Measurements from ENCODE around the gene CCDC124. TPM values are rescaled to one million over a fixed set of nuclear protein-coding genes. Genes with fewer than 3 reads are reported as not detected.

CCDC124 gene
- total RNA-seq, 1 donor from 2014 or later, result 122 TPM

DNA sequence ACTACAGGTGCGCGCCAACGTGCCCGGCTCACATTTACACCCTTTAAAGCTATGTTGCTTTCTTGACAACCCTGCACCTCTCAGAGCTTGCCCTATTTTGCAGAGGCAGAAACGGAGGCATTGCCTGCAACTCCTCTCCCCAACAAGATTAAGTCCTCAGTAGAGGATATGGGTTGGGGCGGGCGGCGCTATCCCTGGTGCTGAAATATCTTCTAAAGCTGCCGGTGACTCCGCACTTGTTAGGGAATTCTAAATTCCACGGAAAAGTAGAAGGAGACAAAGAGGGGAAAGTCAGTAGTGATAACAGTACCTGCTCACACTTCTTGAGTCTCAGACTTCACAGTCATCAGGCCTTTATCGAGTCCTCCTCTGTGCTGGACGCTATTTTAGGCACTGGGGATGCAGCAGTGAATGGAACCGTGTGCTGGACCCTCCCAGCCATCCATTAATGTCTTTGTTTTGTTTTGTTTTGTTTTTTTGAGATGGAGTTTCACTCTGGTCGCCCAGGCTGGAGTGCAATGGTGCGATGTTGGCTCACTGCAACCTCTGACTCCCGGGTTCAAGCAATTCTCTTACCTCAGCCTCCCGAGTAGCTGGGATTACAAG lies 43.1 kb upstream of the CCDC124 start:
- Mint-ChIP-seq H3K36me3 (ENCODE audit: low read depth) (no peaks in the 10 kb centered on the region), H3K4me1 (no peaks in the 10 kb centered on the region), H3K9me3 (no peaks in the 10 kb centered on the region), H3K27ac (ENCODE audit: unreplicated experiment) (no peak overlapping the region), H3K4me3 (no peak overlapping the region), H3K27me3 (ENCODE audit: low read depth) (peaks cover 41% of the 10 kb centered on the region)
- TF ChIP-seq, protein P1, sequence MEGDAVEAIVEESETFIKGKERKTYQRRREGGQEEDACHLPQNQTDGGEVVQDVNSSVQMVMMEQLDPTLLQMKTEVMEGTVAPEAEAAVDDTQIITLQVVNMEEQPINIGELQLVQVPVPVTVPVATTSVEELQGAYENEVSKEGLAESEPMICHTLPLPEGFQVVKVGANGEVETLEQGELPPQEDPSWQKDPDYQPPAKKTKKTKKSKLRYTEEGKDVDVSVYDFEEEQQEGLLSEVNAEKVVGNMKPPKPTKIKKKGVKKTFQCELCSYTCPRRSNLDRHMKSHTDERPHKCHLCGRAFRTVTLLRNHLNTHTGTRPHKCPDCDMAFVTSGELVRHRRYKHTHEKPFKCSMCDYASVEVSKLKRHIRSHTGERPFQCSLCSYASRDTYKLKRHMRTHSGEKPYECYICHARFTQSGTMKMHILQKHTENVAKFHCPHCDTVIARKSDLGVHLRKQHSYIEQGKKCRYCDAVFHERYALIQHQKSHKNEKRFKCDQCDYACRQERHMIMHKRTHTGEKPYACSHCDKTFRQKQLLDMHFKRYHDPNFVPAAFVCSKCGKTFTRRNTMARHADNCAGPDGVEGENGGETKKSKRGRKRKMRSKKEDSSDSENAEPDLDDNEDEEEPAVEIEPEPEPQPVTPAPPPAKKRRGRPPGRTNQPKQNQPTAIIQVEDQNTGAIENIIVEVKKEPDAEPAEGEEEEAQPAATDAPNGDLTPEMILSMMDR (conservative IDR thresholded peaks at IDR 0.05), result no peak
- DNase-seq (ENCODE audit: low read depth, low spot score), result peak; percentile 65

DNA sequence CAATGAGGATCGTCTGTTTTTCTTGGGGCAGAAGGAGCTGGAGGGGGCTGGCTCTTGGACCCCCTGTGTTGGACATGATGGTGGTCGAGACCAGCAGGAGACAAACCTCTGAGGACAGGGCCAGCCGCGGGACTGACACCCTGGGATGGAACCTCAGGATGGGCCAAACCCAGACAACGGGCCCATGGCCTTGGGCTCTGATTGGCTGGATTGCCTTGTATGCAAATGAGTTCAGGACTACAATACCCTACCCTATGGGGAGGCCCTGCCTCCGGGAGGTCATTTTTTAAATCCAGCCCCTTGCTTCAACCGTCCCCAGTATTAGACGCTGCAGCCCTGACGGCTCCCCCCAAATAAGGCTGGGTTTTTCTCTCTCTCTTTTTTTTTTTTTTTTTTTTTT lies 39.0 kb upstream of the CCDC124 start:
- no peak for DNase-seq (ENCODE audit: low read depth, low spot score)
- Mint-ChIP-seq H3K27me3 (ENCODE audit: low read depth) (peaks cover 49% of the 10 kb centered on the region), H3K27ac (ENCODE audit: unreplicated experiment) (no peak overlapping the region), H3K9me3 (no peaks in the 10 kb centered on the region), H3K36me3 (ENCODE audit: low read depth) (no peaks in the 10 kb centered on the region), H3K4me1 (no peaks in the 10 kb centered on the region), H3K4me3 (no peak overlapping the region)
- TF ChIP-seq, protein P1 (conservative IDR thresholded peaks at IDR 0.05), result no peak

DNA sequence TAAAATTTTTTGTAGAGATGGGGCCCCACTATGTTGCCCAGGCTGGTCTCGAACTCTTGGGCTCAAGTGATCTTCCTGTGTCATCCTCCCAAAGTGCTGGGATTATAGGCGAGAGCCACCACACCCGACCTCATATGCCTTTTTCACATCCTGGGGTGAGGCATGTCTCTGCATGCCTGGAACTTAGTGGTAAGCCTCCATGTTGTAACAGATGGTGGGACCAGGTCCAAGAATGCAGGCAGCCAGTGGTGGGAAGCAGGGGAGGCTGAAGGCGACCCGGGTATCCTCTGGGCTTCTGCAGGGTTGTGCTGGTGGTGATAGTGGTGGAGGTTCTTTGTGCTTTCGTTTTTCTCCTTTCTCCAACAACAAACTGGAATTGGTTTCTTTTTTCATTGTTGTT lies 30.1 kb upstream of the CCDC124 start:
- Mint-ChIP-seq H3K27ac (ENCODE audit: unreplicated experiment) (no peak overlapping the region), H3K36me3 (ENCODE audit: low read depth) (no peaks in the 10 kb centered on the region), H3K9me3 (no peaks in the 10 kb centered on the region), H3K4me1 (no peaks in the 10 kb centered on the region), H3K27me3 (ENCODE audit: low read depth) (peaks cover 34% of the 10 kb centered on the region), H3K4me3 (no peak overlapping the region)
- TF ChIP-seq, protein P1 (conservative IDR thresholded peaks at IDR 0.05), result no peak
- no peak for DNase-seq (ENCODE audit: low read depth, low spot score)

DNA sequence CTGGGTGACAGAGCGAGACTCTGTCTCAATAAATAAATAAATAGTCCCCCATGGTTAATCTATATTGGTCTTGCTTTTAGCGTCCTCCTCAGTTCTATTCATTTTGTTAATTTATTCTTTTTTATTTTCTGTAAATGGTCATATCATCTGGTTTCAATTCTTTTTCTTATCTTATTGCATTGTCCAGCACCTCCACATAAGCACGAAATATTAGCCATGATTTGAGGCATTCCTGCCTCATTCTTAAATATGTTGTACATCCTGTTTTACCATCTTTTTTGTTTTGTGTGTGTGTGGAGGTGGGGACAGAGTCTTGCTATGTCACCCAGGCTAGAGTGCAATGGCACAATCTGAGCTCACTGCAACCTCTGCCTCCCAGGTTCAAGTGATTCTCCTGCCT lies 24.6 kb upstream of the CCDC124 start:
- no peaks in the 10 kb centered on the region for H3K4me1 Mint-ChIP-seq
- no peaks in the 10 kb centered on the region for H3K36me3 Mint-ChIP-seq (ENCODE audit: low read depth)
- H3K9me3 Mint-ChIP-seq, result no peaks in the 10 kb centered on the region
- no peak overlapping the region for H3K4me3 Mint-ChIP-seq
- no peak overlapping the region for H3K27ac Mint-ChIP-seq (ENCODE audit: unreplicated experiment)
- TF ChIP-seq, protein P1 (conservative IDR thresholded peaks at IDR 0.05), result no peak
- DNase-seq (ENCODE audit: low read depth, low spot score), result no peak
- peaks cover 2% of the 10 kb centered on the region for H3K27me3 Mint-ChIP-seq (ENCODE audit: low read depth)

DNA sequence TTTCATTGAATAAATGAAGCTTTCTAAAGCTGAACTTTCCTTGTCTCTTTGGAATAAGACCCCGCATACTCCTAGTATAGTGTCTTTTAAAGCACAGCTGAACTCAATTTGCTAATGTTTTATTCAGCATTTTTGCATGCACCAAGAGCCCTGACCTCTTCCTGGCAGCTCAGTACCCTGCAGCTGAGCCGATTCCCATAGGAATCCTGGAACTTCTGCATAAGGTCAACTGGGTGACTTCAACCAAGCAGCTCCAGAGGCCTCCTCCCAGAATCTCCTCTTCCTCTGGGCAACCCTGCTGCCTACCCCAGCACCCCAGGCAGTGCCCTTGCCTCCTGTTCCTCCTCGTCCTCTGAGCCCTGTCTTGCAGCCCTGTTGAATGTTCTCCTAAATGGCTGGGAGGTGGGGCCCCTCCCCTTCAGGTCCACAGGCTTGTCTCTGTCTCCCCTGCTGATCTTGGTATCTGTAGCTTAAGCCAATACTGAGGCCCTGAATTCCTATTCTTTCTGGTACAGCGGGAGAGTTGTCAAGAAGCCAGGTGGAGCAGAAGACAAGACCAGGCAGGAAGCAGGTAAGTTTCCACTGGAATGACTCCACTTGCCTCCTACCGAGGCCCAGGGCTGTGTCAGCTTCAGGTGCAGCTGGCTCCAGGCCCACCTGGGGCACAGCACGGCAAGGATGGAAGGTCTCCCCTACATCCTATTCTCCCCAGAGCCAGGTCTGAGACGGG lies 23.6 kb upstream of the CCDC124 start:
- no peaks in the 10 kb centered on the region for H3K9me3 Mint-ChIP-seq
- no peaks in the 10 kb centered on the region for H3K36me3 Mint-ChIP-seq (ENCODE audit: low read depth)
- DNase-seq (ENCODE audit: low read depth, low spot score), result no peak
- H3K4me1 Mint-ChIP-seq, result no peaks in the 10 kb centered on the region
- H3K4me3 Mint-ChIP-seq, result no peak overlapping the region
- no peak overlapping the region for H3K27ac Mint-ChIP-seq (ENCODE audit: unreplicated experiment)
- TF ChIP-seq, protein P1 (conservative IDR thresholded peaks at IDR 0.05), result no peak
- no peaks in the 10 kb centered on the region for H3K27me3 Mint-ChIP-seq (ENCODE audit: low read depth)
